ENCODE data around the gene FAM186B.
A peak's percentile ranks its signal among the peaks of the same experiment; 100 is the strongest.
"Not testable (repeated sequence)": the region's sequence is repeated elsewhere in the genome, so short reads cannot be mapped to it uniquely, and the experiment has no call there.

FAM186B gene

GRCh38 chr12:49618576-49618975 lies 13.1 kb upstream of the FAM186B start:
- no peak for DNase-seq
- in situ Hi-C loops (cut with MboI; ENCODE audit: low pct_unique_long_range_greater_than_20kb, low sequenced_read_pairs): no loop called here

GRCh38 chr12:49616533-49617219 lies 11.2 kb upstream of the FAM186B start:
- in situ Hi-C loops (cut with MboI; ENCODE audit: low pct_unique_long_range_greater_than_20kb, low sequenced_read_pairs): no loop called here
- DNase-seq: no peak

- in situ Hi-C loops (cut with MboI; ENCODE audit: low pct_unique_long_range_greater_than_20kb, low sequenced_read_pairs): no loop called here
- no peak for DNase-seq
Observed at GRCh38 chr12:49615725-49616124, 10.3 kb upstream of the FAM186B start.

GRCh38 chr12:49612210-49612609 lies 6.8 kb upstream of the FAM186B start:
- in situ Hi-C loops (cut with MboI; ENCODE audit: low pct_unique_long_range_greater_than_20kb, low sequenced_read_pairs): no loop called here
- no peak for DNase-seq

- DNase-seq; in situ Hi-C loops (cut with MboI; ENCODE audit: low pct_unique_long_range_greater_than_20kb, low sequenced_read_pairs): not testable (repeated sequence)
Observed at GRCh38 chr12:49610785-49611184, 5.3 kb upstream of the FAM186B start.

- no peak for DNase-seq
- in situ Hi-C loops (cut with MboI; ENCODE audit: low pct_unique_long_range_greater_than_20kb, low sequenced_read_pairs): no loop called here
Observed at GRCh38 chr12:49609875-49610154, 4.4 kb upstream of the FAM186B start.

GRCh38 chr12:49609059-49609874 lies 3.8 kb upstream of the FAM186B start:
- no peak for DNase-seq
- in situ Hi-C loops (cut with MboI; ENCODE audit: low pct_unique_long_range_greater_than_20kb, low sequenced_read_pairs): no loop called here

GRCh38 chr12:49604856-49605255 lies 583 bp downstream of the FAM186B start:
- in situ Hi-C loops (cut with MboI; ENCODE audit: low pct_unique_long_range_greater_than_20kb, low sequenced_read_pairs): no loop called here
- no peak for DNase-seq

GRCh38 chr12:49603721-49604120 lies 1.7 kb downstream of the FAM186B start:
- in situ Hi-C loops (cut with MboI; ENCODE audit: low pct_unique_long_range_greater_than_20kb, low sequenced_read_pairs): no loop called here
- DNase-seq: no peak

- in situ Hi-C loops (cut with MboI; ENCODE audit: low pct_unique_long_range_greater_than_20kb, low sequenced_read_pairs): no loop called here
- no peak for DNase-seq
Observed at GRCh38 chr12:49599961-49600360, 5.5 kb downstream of the FAM186B start.

- in situ Hi-C loops (cut with MboI; ENCODE audit: low pct_unique_long_range_greater_than_20kb, low sequenced_read_pairs): no loop called here
- no peak for DNase-seq
Observed at GRCh38 chr12:49598527-49598926, 6.9 kb downstream of the FAM186B start.

GRCh38 chr12:49588721-49589516 lies 16.5 kb downstream of the FAM186B start:
- peak; percentile 44 for DNase-seq
- in situ Hi-C loops (cut with MboI; ENCODE audit: low pct_unique_long_range_greater_than_20kb, low sequenced_read_pairs): no loop called here

- in situ Hi-C loops (cut with MboI; ENCODE audit: low pct_unique_long_range_greater_than_20kb, low sequenced_read_pairs): no loop called here
Observed at GRCh38 chr12:49588281-49588680, 17.2 kb downstream of the FAM186B start.

GRCh38 chr12:49587174-49587908 lies 18.1 kb downstream of the FAM186B start:
- no peak for DNase-seq
- in situ Hi-C loops (cut with MboI; ENCODE audit: low pct_unique_long_range_greater_than_20kb, low sequenced_read_pairs): no loop called here

More at GRCh38 chr12:49588281-49588680, 17.2 kb downstream of the FAM186B start:
- DNase-seq: no peak

- in situ Hi-C loops (cut with MboI; ENCODE audit: low pct_unique_long_range_greater_than_20kb, low sequenced_read_pairs): no loop called here
- no peak for DNase-seq
Observed at GRCh38 chr12:49585477-49586459, 19.7 kb downstream of the FAM186B start.

- in situ Hi-C loops (cut with MboI; ENCODE audit: low pct_unique_long_range_greater_than_20kb, low sequenced_read_pairs): no loop called here
- DNase-seq: no peak
Observed at GRCh38 chr12:49584591-49584990, 20.8 kb downstream of the FAM186B start.

GRCh38 chr12:49583366-49584094 lies 21.9 kb downstream of the FAM186B start:
- DNase-seq: no peak
- in situ Hi-C loops (cut with MboI; ENCODE audit: low pct_unique_long_range_greater_than_20kb, low sequenced_read_pairs): no loop called here

GRCh38 chr12:49582850-49583249 lies 22.6 kb downstream of the FAM186B start:
- in situ Hi-C loops (cut with MboI; ENCODE audit: low pct_unique_long_range_greater_than_20kb, low sequenced_read_pairs): no loop called here

More at GRCh38 chr12:49582850-49583249, 22.6 kb downstream of the FAM186B start:
- no peak for DNase-seq
